OCI-LY7 (cell line): ENCODE measurements around the gene ASS1. TPM values are rescaled to one million over a fixed set of nuclear protein-coding genes. Genes with fewer than 3 reads are reported as not detected.

ENCODE experiments used
- BruUV-seq: library from RNA; stranded (reverse); fragments of 400-500 nt; replicated peaks from 2 replicates; lab custom pipeline; 2021; lab: Mats Ljungman, UMichigan
- CTCF ChIA-PET: fragments of 300-600 bp; sonication (Branson Sonifier 250); formaldehyde crosslinking; loops from one replicate; lab custom pipeline; 2022; ENCODE audit warnings: antibody characterized with exemption; ENCODE audit not compliant: unreplicated experiment; lab: Charles Lee
- POLR2A ChIA-PET: fragments of 300-600 bp; sonication (Branson Sonifier 250); formaldehyde crosslinking; loops from one replicate; lab custom pipeline; 2022; ENCODE audit warnings: antibody characterized with exemption; lab: Charles Lee
- DNase-seq: peaks from one replicate; pipeline ENCODE4 v3.0.0-alpha.2; 2015; ENCODE audit warnings: low spot score
- H2AFZ ChIP-seq: fragments of 200-600 bp; sonication (generic), shearing (Covaris generic); 2 replicates; pipeline ENCODE4 v1.6.1; 2014; ENCODE audit warnings: mild to moderate bottlenecking, antibody characterized with exemption, low read length, moderate library complexity
- H3K27ac ChIP-seq: fragments of 200-600 bp; sonication (generic); 2 replicates; pipeline ENCODE4 v1.5.1; 2014; ENCODE audit warnings: mixed run types, low read depth, mild to moderate bottlenecking, moderate library complexity, low read length, inconsistent platforms; ENCODE audit not compliant: poor library complexity, severe bottlenecking
- H3K36me3 ChIP-seq: fragments of 200-600 bp; sonication (generic); 2 replicates; pipeline ENCODE4 v1.6.1; 2014; ENCODE audit warnings: mild to moderate bottlenecking, antibody characterized with exemption, low read length, moderate library complexity, mixed read lengths; ENCODE audit not compliant: insufficient read depth
- H3K4me1 ChIP-seq: fragments of 200-600 bp; sonication (generic); 2 replicates; pipeline ENCODE4 v1.5.1; 2014; ENCODE audit warnings: mild to moderate bottlenecking, low read length; ENCODE audit not compliant: insufficient read depth, poor library complexity, severe bottlenecking
- H3K4me2 ChIP-seq: fragments of 200-600 bp; sonication (generic); 2 replicates; pipeline ENCODE4 v1.6.1; 2014; ENCODE audit warnings: mild to moderate bottlenecking, low read length
- H3K4me3 ChIP-seq: fragments of 200-600 bp; sonication (generic); 2 replicates; pipeline ENCODE4 v1.5.1; 2014; ENCODE audit warnings: mild to moderate bottlenecking, low read depth, low read length; ENCODE audit not compliant: poor library complexity, severe bottlenecking
- H3K79me2 ChIP-seq: fragments of 200-600 bp; sonication (generic); 2 replicates; pipeline ENCODE4 v1.6.1; 2016; ENCODE audit warnings: low read depth, mild to moderate bottlenecking, low read length, moderate library complexity, mixed read lengths; ENCODE audit not compliant: insufficient read depth
- H3K9me2 ChIP-seq: fragments of 200-600 bp; sonication (generic); 2 replicates; pipeline ENCODE4 v1.6.1; 2016; ENCODE audit warnings: mild to moderate bottlenecking, low read length, mixed read lengths; ENCODE audit not compliant: insufficient read depth
- H3K9me3 ChIP-seq: fragments of 200-600 bp; sonication (generic); 2 replicates; pipeline ENCODE4 v1.6.1; 2014; ENCODE audit warnings: mild to moderate bottlenecking, mixed run types, low read length, mixed read lengths
- H4K20me1 ChIP-seq: fragments of 200-600 bp; sonication (generic); 2 replicates; pipeline ENCODE4 v1.6.1; 2014; ENCODE audit warnings: mild to moderate bottlenecking, antibody characterized with exemption, low read length, moderate library complexity, mixed read lengths; ENCODE audit not compliant: insufficient read depth
- CTCF ChIP-seq: fragments of 200-600 bp; sonication (generic); conservative IDR thresholded peaks from 2 replicates; pipeline ENCODE4 v1.5.1; 2014; ENCODE audit warnings: mild to moderate bottlenecking, antibody characterized with exemption, low read length, moderate library complexity, mixed read lengths
- EZH2phosphoT487 ChIP-seq: fragments of 200-600 bp; sonication (generic); IDR thresholded peaks from 2 replicates; pipeline ENCODE4 v1.6.1; 2018; ENCODE audit warnings: low read depth, borderline replicate concordance, mild to moderate bottlenecking, mixed run types, antibody characterized with exemption, low read length, moderate library complexity, mixed read lengths
- intact Hi-C: fragments of 100-400 bp; cut with micrococcal nuclease; formaldehyde crosslinking; loops from one replicate; pipeline ENCODE4 v1.10.0; 2022; ENCODE audit not compliant: unreplicated experiment
- total RNA-seq, 2 experiments: library from RNA; depleted of rRNA in 1 of 2; stranded (reverse); fragments of >200 nt in 1 of 2; shearing (Covaris generic) in 1 of 2; gene quantifications; 2 replicates each; pipeline ENCODE4 v1.2.3, GENCODE V29; 2014 to 2022

The ASS1 gene
- total RNA-seq, 2 experiments from 2014 or later: 0.70 to 16.3 TPM

GRCh38 chr9:130513078-130513477 lies 68.3 kb downstream of the ASS1 start:
- no TSS peak for BruUV-seq
- CTCF ChIA-PET: no interaction called here
- H3K27ac ChIP-seq: no peak overlapping the region
- no peak overlapping the region for H3K4me3 ChIP-seq
- DNase-seq: no peak
- H3K36me3 ChIP-seq: no peaks in the 10 kb centered on the region
- H3K4me2 ChIP-seq: no peak overlapping the region
- TF ChIP-seq CTCF (no peak), EZH2phosphoT487 (no peak)
- no peaks in the 10 kb centered on the region for H3K79me2 ChIP-seq
- intact Hi-C loops: no loop called here
- no peaks in the 10 kb centered on the region for H3K4me1 ChIP-seq
- no peaks in the 10 kb centered on the region for H3K9me2 ChIP-seq
- no peak overlapping the region for H2AFZ ChIP-seq
- H4K20me1 ChIP-seq: no peaks in the 10 kb centered on the region
- POLR2A ChIA-PET: no interaction called here
- no peaks in the 10 kb centered on the region for H3K9me3 ChIP-seq

- no peaks in the 10 kb centered on the region for H3K4me1 ChIP-seq
- H4K20me1 ChIP-seq: no peaks in the 10 kb centered on the region
- no peaks in the 10 kb centered on the region for H3K79me2 ChIP-seq
- H3K9me2 ChIP-seq: no peaks in the 10 kb centered on the region
- POLR2A ChIA-PET: no interaction called here
- H2AFZ ChIP-seq: no peak overlapping the region
- no peak overlapping the region for H3K27ac ChIP-seq
- intact Hi-C loops: no loop called here
- DNase-seq: no peak
- no peaks in the 10 kb centered on the region for H3K36me3 ChIP-seq
- BruUV-seq: no TSS peak
- no peak overlapping the region for H3K4me3 ChIP-seq
- H3K9me3 ChIP-seq: no peaks in the 10 kb centered on the region
- H3K4me2 ChIP-seq: no peak overlapping the region
- TF ChIP-seq CTCF (no peak), EZH2phosphoT487 (no peak)
- CTCF ChIA-PET: interaction anchor here (0.6 kb wide), 1 partner anchor 58 kb away, joined by 3 read pairs; no protein-coding TSS in a partner anchor
Observed at GRCh38 chr9:130518233-130518632, 73.5 kb downstream of the ASS1 start.

- Histone ChIP-seq H3K9me3 (no peaks in the 10 kb centered on the region), H3K36me3 (no peaks in the 10 kb centered on the region), H3K4me2 (no peak overlapping the region), H2AFZ (no peak overlapping the region), H3K4me1 (no peaks in the 10 kb centered on the region), H3K4me3 (no peak overlapping the region), H4K20me1 (no peaks in the 10 kb centered on the region), H3K27ac (no peak overlapping the region), H3K9me2 (no peaks in the 10 kb centered on the region), H3K79me2 (no peaks in the 10 kb centered on the region)
- ChIA-PET CTCF (no interaction called here), POLR2A (no interaction called here)
- no peak for DNase-seq
- no TSS peak for BruUV-seq
- intact Hi-C loops: no loop called here
- TF ChIP-seq EZH2phosphoT487 (no peak), CTCF (no peak)
Observed at GRCh38 chr9:130518943-130519799, 74.4 kb downstream of the ASS1 start.
